Astrocyte (in vitro differentiated cells and primary cell): ENCODE measurements around the gene CNOT11. TPM values are rescaled to one million over a fixed set of nuclear protein-coding genes. Genes with fewer than 3 reads are reported as not detected.

Source experiments
- DNase-seq: peaks from one replicate; pipeline ENCODE4 v3.0.0-alpha.2; 2010; ENCODE audit warnings: low read depth
- FAIRE-seq: peaks from 2 replicates; lab custom pipeline; 2011; peaks lifted over from hg19 to GRCh38; lab: Jason Lieb, UNC
- H2AFZ ChIP-seq: 2 replicates; pipeline ENCODE4 v1.6.0; 2012; ENCODE audit warnings: low read depth, low read length, inconsistent platforms
- H3K27ac ChIP-seq: 2 replicates; pipeline ENCODE4 v1.5.1; 2011; ENCODE audit warnings: low read depth, low read length, inconsistent platforms
- H3K27me3 ChIP-seq: 2 replicates; pipeline ENCODE4 v1.6.0; 2011; ENCODE audit warnings: low read length, inconsistent platforms; ENCODE audit not compliant: insufficient read depth
- H3K36me3 ChIP-seq: 2 replicates; pipeline ENCODE4 v1.5.1; 2011; ENCODE audit warnings: low read length, inconsistent platforms; ENCODE audit not compliant: insufficient read depth
- H3K4me1 ChIP-seq: 2 replicates; pipeline ENCODE4 v1.5.1; 2011; ENCODE audit warnings: low read length, inconsistent platforms; ENCODE audit not compliant: insufficient read depth
- H3K4me2 ChIP-seq: 2 replicates; pipeline ENCODE4 v1.6.0; 2012; ENCODE audit warnings: low read length, inconsistent platforms
- H3K4me3 ChIP-seq: 2 replicates; pipeline ENCODE4 v1.5.1; 2011; ENCODE audit warnings: low read depth, mild to moderate bottlenecking, low read length, inconsistent platforms; ENCODE audit not compliant: insufficient read depth
- H3K79me2 ChIP-seq: 2 replicates; pipeline ENCODE4 v1.6.0; 2012; ENCODE audit warnings: mild to moderate bottlenecking, low read length, inconsistent platforms; ENCODE audit not compliant: insufficient read depth
- H3K9ac ChIP-seq: 2 replicates; pipeline ENCODE4 v1.6.0; 2012; ENCODE audit warnings: mild to moderate bottlenecking, low read length, inconsistent platforms
- H3K9me3 ChIP-seq: 2 replicates; pipeline ENCODE4 v1.5.1; 2012; ENCODE audit warnings: low read depth, mild to moderate bottlenecking, low read length, inconsistent platforms; ENCODE audit not compliant: insufficient read depth
- H4K20me1 ChIP-seq: 2 replicates; pipeline ENCODE4 v1.6.0; 2012; ENCODE audit warnings: low read length, inconsistent platforms; ENCODE audit not compliant: insufficient read depth
- H3K27ac Mint-ChIP-seq: one replicate; pipeline ENCODE4 v1.8.0; 2021; ENCODE audit warnings: mild to moderate bottlenecking, mixed read lengths; ENCODE audit not compliant: unreplicated experiment
- H3K27me3 Mint-ChIP-seq: one replicate; pipeline ENCODE4 v1.8.0; 2021; ENCODE audit warnings: low read depth, mixed read lengths; ENCODE audit not compliant: unreplicated experiment
- H3K36me3 Mint-ChIP-seq: one replicate; pipeline ENCODE4 v1.8.0; 2021; ENCODE audit warnings: low read depth, mixed read lengths; ENCODE audit not compliant: unreplicated experiment
- H3K4me1 Mint-ChIP-seq: one replicate; pipeline ENCODE4 v1.8.0; 2021; ENCODE audit warnings: low read depth, mixed read lengths; ENCODE audit not compliant: unreplicated experiment
- H3K4me3 Mint-ChIP-seq: one replicate; pipeline ENCODE4 v1.8.0; 2021; ENCODE audit warnings: mild to moderate bottlenecking, moderate library complexity, mixed read lengths; ENCODE audit not compliant: unreplicated experiment
- H3K9me3 Mint-ChIP-seq: one replicate; pipeline ENCODE4 v1.8.0; 2021; ENCODE audit warnings: mild to moderate bottlenecking, mixed read lengths; ENCODE audit not compliant: unreplicated experiment
- EZH2 ChIP-seq: IDR thresholded peaks from 2 replicates; pipeline ENCODE4 v1.6.1; 2012; ENCODE audit warnings: mild to moderate bottlenecking, low read length, inconsistent platforms; ENCODE audit not compliant: insufficient read depth
- total RNA-seq: library from RNA; stranded (reverse); gene quantifications from 2 replicates; pipeline ENCODE4 v1.2.1, GENCODE V29; 2021
- TF ChIP-seq, protein P1 (sequence below): IDR thresholded peaks from 2 replicates; pipeline ENCODE4 v1.5.1; 2011; ENCODE audit warnings: low read depth, mild to moderate bottlenecking, inconsistent platforms, low read length, moderate library complexity; ENCODE audit not compliant: insufficient read depth

Gene CNOT11
- total RNA-seq, 1 donor from 2014 or later, result 37.0 TPM

DNA sequence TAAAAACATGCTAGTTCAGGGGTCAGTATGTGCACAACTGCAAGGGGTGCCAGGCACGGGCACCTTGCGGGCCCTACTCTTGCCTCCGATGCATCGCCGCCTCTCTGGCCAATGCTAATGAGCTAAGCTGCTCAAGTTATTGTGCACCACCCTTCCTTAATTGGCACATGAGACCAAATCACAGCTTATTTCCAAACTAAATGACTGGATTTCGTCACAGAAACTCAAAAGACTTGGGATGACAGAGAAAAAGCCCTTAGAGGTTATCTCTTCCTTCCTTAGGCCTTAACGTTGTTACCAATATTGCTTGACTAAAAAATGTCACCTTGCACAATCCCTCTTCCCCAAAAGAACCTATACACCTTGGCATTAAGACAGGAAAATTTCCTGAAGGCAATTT is 48.1 kb downstream of the CNOT11 start:
- no peak overlapping the region for H3K9ac ChIP-seq
- peaks cover 31% of the 10 kb centered on the region for H3K4me1 Mint-ChIP-seq
- H3K27me3 Mint-ChIP-seq, result no peaks in the 10 kb centered on the region
- H3K36me3 Mint-ChIP-seq, result peaks cover 2% of the 10 kb centered on the region
- H3K4me2 ChIP-seq, result no peak overlapping the region
- H3K27ac Mint-ChIP-seq, result no peak overlapping the region
- H3K27me3 ChIP-seq, result no peaks in the 10 kb centered on the region
- no peaks in the 10 kb centered on the region for H3K36me3 ChIP-seq
- no peak overlapping the region for H3K4me3 ChIP-seq
- TF ChIP-seq, protein P1, sequence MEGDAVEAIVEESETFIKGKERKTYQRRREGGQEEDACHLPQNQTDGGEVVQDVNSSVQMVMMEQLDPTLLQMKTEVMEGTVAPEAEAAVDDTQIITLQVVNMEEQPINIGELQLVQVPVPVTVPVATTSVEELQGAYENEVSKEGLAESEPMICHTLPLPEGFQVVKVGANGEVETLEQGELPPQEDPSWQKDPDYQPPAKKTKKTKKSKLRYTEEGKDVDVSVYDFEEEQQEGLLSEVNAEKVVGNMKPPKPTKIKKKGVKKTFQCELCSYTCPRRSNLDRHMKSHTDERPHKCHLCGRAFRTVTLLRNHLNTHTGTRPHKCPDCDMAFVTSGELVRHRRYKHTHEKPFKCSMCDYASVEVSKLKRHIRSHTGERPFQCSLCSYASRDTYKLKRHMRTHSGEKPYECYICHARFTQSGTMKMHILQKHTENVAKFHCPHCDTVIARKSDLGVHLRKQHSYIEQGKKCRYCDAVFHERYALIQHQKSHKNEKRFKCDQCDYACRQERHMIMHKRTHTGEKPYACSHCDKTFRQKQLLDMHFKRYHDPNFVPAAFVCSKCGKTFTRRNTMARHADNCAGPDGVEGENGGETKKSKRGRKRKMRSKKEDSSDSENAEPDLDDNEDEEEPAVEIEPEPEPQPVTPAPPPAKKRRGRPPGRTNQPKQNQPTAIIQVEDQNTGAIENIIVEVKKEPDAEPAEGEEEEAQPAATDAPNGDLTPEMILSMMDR, result no peak
- TF ChIP-seq EZH2, result no peak
- H3K4me1 ChIP-seq, result peaks cover 14% of the 10 kb centered on the region
- H3K9me3 Mint-ChIP-seq, result no peaks in the 10 kb centered on the region
- peaks cover 80% of the 10 kb centered on the region for H4K20me1 ChIP-seq
- DNase-seq (no peak), FAIRE-seq (no peak)
- no peak overlapping the region for H2AFZ ChIP-seq
- H3K27ac ChIP-seq, result no peak overlapping the region
- H3K79me2 ChIP-seq, result peaks cover 98% of the 10 kb centered on the region
- no peak overlapping the region for H3K4me3 Mint-ChIP-seq
- no peaks in the 10 kb centered on the region for H3K9me3 ChIP-seq

DNA sequence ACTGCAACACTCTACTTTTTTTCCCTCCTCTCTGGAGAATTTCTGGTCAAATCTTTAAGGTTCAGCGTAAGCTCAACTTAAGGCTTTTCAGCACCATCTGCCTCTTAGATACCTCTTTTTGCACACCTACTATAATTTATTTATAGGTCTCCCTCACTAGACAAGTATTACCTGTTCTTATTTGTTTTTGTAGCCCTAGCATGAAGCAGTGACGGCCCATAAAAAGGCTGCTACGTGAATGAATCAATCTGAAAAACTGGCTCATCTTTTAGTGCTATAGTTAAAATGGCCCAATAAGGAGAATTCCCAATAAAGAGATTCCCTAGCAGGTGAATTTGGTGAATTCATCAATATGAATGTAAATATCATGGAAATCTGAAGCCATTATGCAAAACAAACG is 49.3 kb downstream of the CNOT11 start:
- Histone ChIP-seq H3K9ac (no peak overlapping the region), H3K79me2 (peaks cover 100% of the 10 kb centered on the region), H4K20me1 (peaks cover 88% of the 10 kb centered on the region), H3K4me3 (no peak overlapping the region), H3K4me1 (peaks cover 18% of the 10 kb centered on the region), H3K27me3 (no peaks in the 10 kb centered on the region), H3K4me2 (no peak overlapping the region), H3K9me3 (no peaks in the 10 kb centered on the region), H3K27ac (no peak overlapping the region), H3K36me3 (no peaks in the 10 kb centered on the region), H2AFZ (no peak overlapping the region)
- Mint-ChIP-seq H3K4me3 (no peak overlapping the region), H3K36me3 (peaks cover 2% of the 10 kb centered on the region), H3K4me1 (peaks cover 39% of the 10 kb centered on the region), H3K27ac (no peak overlapping the region), H3K27me3 (no peaks in the 10 kb centered on the region), H3K9me3 (no peaks in the 10 kb centered on the region)
- DNase-seq (no peak), FAIRE-seq (no peak)
- TF ChIP-seq EZH2, result no peak
- TF ChIP-seq, protein P1, result no peak

DNA sequence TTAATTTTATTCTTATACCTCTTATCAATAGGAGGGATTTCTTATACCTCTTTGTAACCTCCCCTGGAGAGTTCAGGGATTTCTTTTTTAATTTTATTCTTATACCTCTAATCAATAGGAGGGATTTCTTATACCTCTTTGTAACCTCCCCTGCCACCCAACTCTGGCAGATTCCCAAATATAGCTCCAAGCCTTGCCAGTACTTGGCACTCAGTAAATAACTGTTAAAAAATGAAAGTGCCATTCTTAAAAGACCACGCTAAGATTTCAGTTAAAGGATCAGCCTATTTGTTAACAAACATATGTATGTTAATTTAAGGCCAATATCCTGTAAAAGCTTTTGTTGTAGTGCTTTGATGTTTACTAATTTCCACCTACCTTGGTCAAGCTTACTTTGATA is 51.0 kb downstream of the CNOT11 start:
- no peak overlapping the region for H3K27ac Mint-ChIP-seq
- H3K4me1 ChIP-seq, result peaks cover 19% of the 10 kb centered on the region

More for the DNA sequence above, 51.0 kb downstream of the CNOT11 start:
- Histone ChIP-seq H4K20me1 (peaks cover 83% of the 10 kb centered on the region), H3K4me3 (no peak overlapping the region), H3K4me2 (no peak overlapping the region), H2AFZ (no peak overlapping the region), H3K9me3 (no peaks in the 10 kb centered on the region), H3K36me3 (no peaks in the 10 kb centered on the region), H3K27ac (no peak overlapping the region), H3K27me3 (no peaks in the 10 kb centered on the region), H3K9ac (no peak overlapping the region), H3K79me2 (peaks cover 98% of the 10 kb centered on the region)
- Mint-ChIP-seq H3K36me3 (peaks cover 2% of the 10 kb centered on the region), H3K4me1 (peaks cover 42% of the 10 kb centered on the region), H3K27me3 (no peaks in the 10 kb centered on the region), H3K9me3 (peaks cover 2% of the 10 kb centered on the region), H3K4me3 (no peak overlapping the region)
- no peak for FAIRE-seq
- no peak for DNase-seq
- TF ChIP-seq, protein P1, result no peak
- TF ChIP-seq EZH2, result no peak
